H1 (cell line): ENCODE data around the gene ZNRF3. TPM values are rescaled to one million over a fixed set of nuclear protein-coding genes. Genes with fewer than 3 reads are reported as not detected.

Source experiments
- EGR1 ChIP-seq: IDR thresholded peaks from 2 replicates; pipeline ENCODE4 v1.6.1; 2011; ENCODE audit warnings: low read depth, low read length, borderline replicate concordance
- EP300 ChIP-seq, 2 experiments: IDR thresholded peaks; 1 replicate in 1 of 2; 2 replicates in 1 of 2; pipeline ENCODE4 v1.6.1; 2011 to 2012; ENCODE audit warnings: low read depth in 2 of 2, low read length in 2 of 2, mild to moderate bottlenecking in 2 of 2, borderline replicate concordance in 1 of 2, inconsistent platforms in 1 of 2, moderate library complexity in 1 of 2
- MAFK ChIP-seq: IDR thresholded peaks from 2 replicates; pipeline ENCODE4 v1.6.1; 2012; ENCODE audit warnings: low read depth, mild to moderate bottlenecking, improper control_type of control experiment, low read length
- RAD21 ChIP-seq, 2 experiments: IDR thresholded peaks in 1 of 2; conservative IDR thresholded peaks in 1 of 2; 2 replicates each; pipeline ENCODE4 v1.6.1; 2011; ENCODE audit warnings: low read depth in 2 of 2, low read length in 2 of 2, improper control_type of control experiment in 1 of 2, inconsistent platforms in 1 of 2, mild to moderate bottlenecking in 1 of 2, moderate library complexity in 1 of 2
- RFX5 ChIP-seq: IDR thresholded peaks from 2 replicates; pipeline ENCODE4 v1.6.1; 2011; ENCODE audit warnings: low read depth, low read length, improper control_type of control experiment, borderline replicate concordance
- SAP30 ChIP-seq: fragments of 300-600 bp; sonication (generic); IDR thresholded peaks from 2 replicates; pipeline ENCODE4 v1.7.1; 2012; ENCODE audit warnings: low read length, moderate library complexity, mild to moderate bottlenecking, inconsistent platforms; ENCODE audit not compliant: insufficient read depth, insufficient replicate concordance
- SP2 ChIP-seq: IDR thresholded peaks from 2 replicates; pipeline ENCODE4 v1.6.1; 2012; ENCODE audit warnings: mild to moderate bottlenecking, low read length, inconsistent platforms
- SUZ12 ChIP-seq: fragments of 200-600 bp; sonication (generic); IDR thresholded peaks from 2 replicates; pipeline ENCODE4 v1.6.1; 2012; ENCODE audit warnings: mild to moderate bottlenecking, inconsistent platforms, low read length, moderate library complexity, mixed read lengths
- TEAD4 ChIP-seq: IDR thresholded peaks from 2 replicates; pipeline ENCODE4 v1.6.1; 2012; ENCODE audit warnings: low read depth, low read length, inconsistent platforms, mixed read lengths
- polyA plus RNA-seq, 7 experiments: library from polyadenylated mRNA; depleted of rRNA in 3 of 7; stranded (reverse) in 5 of 7; unstranded in 2 of 7; fragments of >200 nt in 5 of 7; fragments of 200-250 nt in 2 of 7; gene quantifications; 1 replicate in 5 of 7; 2 replicates in 1 of 7; 4 replicates in 1 of 7; pipeline versions ENCODE4 v1.2.1 to v1.2.3, GENCODE V29; 2011 to 2013; ENCODE audit warnings: missing spikeins in 2 of 7, mixed read lengths in 2 of 7
- total RNA-seq: library from RNA; stranded (reverse); fragmentation: NEBNext Ultra II Directional; extraction: Animal tissue kit (Norgen Biotek cat#: 25700); gene quantifications from 2 replicates; pipeline ENCODE4 v1.2.1, GENCODE V29; 2021

ZNRF3 gene
- total and polyA plus RNA-seq, 2 of the 8 experiments (the other 6 are each of a cell fraction or from before 2014, with no cell fraction given) = 14.1 to 21.7 TPM

DNA sequence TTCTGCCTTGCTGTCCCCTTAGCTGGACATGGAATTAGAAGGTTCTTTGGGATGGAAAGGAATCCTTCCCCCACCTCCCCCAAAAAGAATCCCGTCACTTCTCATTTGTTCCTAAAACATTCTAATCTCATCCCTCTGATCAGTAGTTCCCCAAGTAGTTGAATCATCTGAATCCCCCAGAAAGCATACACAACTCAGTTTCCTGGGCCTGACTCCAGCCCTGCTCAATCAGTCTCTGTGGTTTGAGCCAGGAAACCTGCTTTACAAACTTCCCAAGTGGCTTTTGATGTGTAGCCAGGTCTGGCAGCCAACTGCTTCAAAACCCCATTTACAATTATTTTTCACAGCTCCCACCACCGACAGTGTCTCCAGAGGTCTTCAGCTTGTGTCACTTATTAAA is 158.0 kb downstream of the ZNRF3 start (continued):
- no peak for TF ChIP-seq RAD21 (IDR thresholded peaks at IDR 0.05 in 1 of 2, conservative IDR thresholded peaks at IDR 0.05 in 1 of 2; ENCODE audit: low read depth in 2 of 2, low read length in 2 of 2)
- no peak for TF ChIP-seq SUZ12
- no peak for TF ChIP-seq TEAD4
- no peak for TF ChIP-seq MAFK
- TF ChIP-seq SP2 = no peak
- TF ChIP-seq EGR1 = no peak
- no peak for TF ChIP-seq EP300 (IDR thresholded peaks at IDR 0.05; ENCODE audit: borderline replicate concordance in 1 of 2, low read depth in 2 of 2, low read length in 2 of 2)
- no peak for TF ChIP-seq SAP30
- no peak for TF ChIP-seq RFX5
